Transverse colon (tissue), 4 donors: ENCODE measurements around the gene ARR3. TPM values are rescaled to one million over a fixed set of nuclear protein-coding genes. Genes with fewer than 3 reads are reported as not detected.
"Not testable (repeated sequence)": the region's sequence is repeated elsewhere in the genome, so short reads cannot be mapped to it uniquely, and the experiment has no call there.

ENCODE experiments used
- DNase-seq: peaks from one replicate; pipeline ENCODE4 v3.0.0-alpha.2; 2019
- H3K27ac ChIP-seq, 4 donors: fragments of 200-600 bp; sonication (generic); 2 replicates each; pipeline ENCODE4 v1.5.1; 2016 to 2018; ENCODE audit warnings: inconsistent platforms in 4 of 4
- H3K27me3 ChIP-seq: fragments of 200-600 bp; sonication (generic); 2 replicates; pipeline ENCODE4 v1.5.1; 2017; ENCODE audit warnings: inconsistent platforms
- H3K36me3 ChIP-seq, 4 donors: fragments of 200-600 bp; sonication (generic); 2 replicates each; pipeline ENCODE4 v1.5.1; 2017 to 2019; ENCODE audit warnings: inconsistent platforms in 4 of 4
- H3K4me1 ChIP-seq, 4 donors: fragments of 200-600 bp; sonication (generic); 2 replicates each; pipeline ENCODE4 v1.5.1; 2017 to 2020; ENCODE audit warnings: inconsistent platforms in 4 of 4
- H3K4me3 ChIP-seq, 4 donors: fragments of 200-600 bp; sonication (generic); 1 replicate in 1 of 4; 2 replicates in 3 of 4; pipeline versions ENCODE4 v1.5.1 to v1.6.1; 2017 to 2019; ENCODE audit warnings: inconsistent platforms in 4 of 4
- H3K9me3 ChIP-seq, 2 donors: fragments of 200-600 bp; sonication (generic); 2 replicates each; pipeline ENCODE4 v1.5.1; 2017 to 2019; ENCODE audit warnings: inconsistent platforms in 2 of 2
- CTCF ChIP-seq, 5 experiments: fragments of 200-600 bp in 3 of 5; fragments of 450-650 bp in 2 of 5; sonication (generic) in 3 of 5; IDR thresholded peaks; 1 replicate in 2 of 5; 2 replicates in 3 of 5; pipeline ENCODE4 v1.5.1; 2016 to 2017; ENCODE audit warnings: antibody characterized with exemption in 5 of 5, inconsistent platforms in 3 of 5, mild to moderate bottlenecking in 2 of 5, moderate library complexity in 1 of 5
- EP300 ChIP-seq: sonication (generic); formaldehyde crosslinking; IDR thresholded peaks from one replicate; pipeline ENCODE4 v1.6.1; 2017; ENCODE audit warnings: antibody characterized with exemption, low read depth
- POLR2A ChIP-seq: fragments of 450-650 bp; IDR thresholded peaks from one replicate; pipeline ENCODE4 v1.6.1; 2016; ENCODE audit warnings: antibody characterized with exemption, mild to moderate bottlenecking, moderate library complexity
- POLR2AphosphoS5 ChIP-seq, 3 donors: sonication (generic); formaldehyde crosslinking; IDR thresholded peaks; one replicate each; pipeline ENCODE4 v1.6.1; 2016; ENCODE audit warnings: antibody characterized with exemption in 3 of 3
- WGBS, 2 donors: methylation state at CpG; one replicate each; pipeline ENCODE4 v1.1.5; 2018; ENCODE audit warnings: low coverage in 1 of 2; 5-methylcytosine and 5-hydroxymethylcytosine counted together
- in situ Hi-C, 4 donors: fragments of 200-750 bp; cut with MboI; loops; one replicate each; pipeline versions ENCODE4 v1.15.0 to v1.15.1; 2017; ENCODE audit warnings: low sequenced_read_pairs in 3 of 4, low pct_ligation_motif_present in 1 of 4, low pct_unique_long_range_greater_than_20kb in 1 of 4
- intact Hi-C: fragments of 100-400 bp; cut with DNase I; formaldehyde crosslinking; loops from one replicate; pipeline ENCODE4 v1.15.1; 2023; ENCODE audit warnings: low total_unique reads
- total RNA-seq, 4 donors: library from RNA; depleted of rRNA; stranded (reverse); fragments of >200 nt; gene quantifications; one replicate each; pipeline ENCODE4 v1.1.0, GENCODE V29; 2016

The ARR3 gene
- total RNA-seq, 4 donors from 2014 or later, result 1.5 to 2.9 TPM; not detected in 2

DNA sequence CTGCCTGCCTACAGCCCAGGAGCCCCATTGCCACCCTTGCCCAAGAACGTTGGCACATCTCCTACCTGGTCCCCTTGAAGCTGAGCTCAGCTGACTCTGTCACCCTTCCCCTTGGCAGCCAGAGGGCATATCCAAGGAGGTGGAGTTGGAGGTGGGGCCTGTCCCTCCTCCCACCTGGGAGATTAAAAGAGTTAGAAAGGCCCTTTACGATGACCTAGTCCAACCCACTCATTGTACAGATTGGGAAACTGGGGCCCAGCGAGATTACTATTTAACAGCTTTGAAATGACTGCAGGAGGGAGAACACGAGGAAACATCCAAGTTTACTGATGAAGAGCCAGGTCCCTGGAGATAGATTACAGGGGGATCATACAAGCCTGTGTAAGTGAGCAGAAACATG is 8.0 kb upstream of the ARR3 start, which contains the start of gene P2RY4:
P2RY4 (minus strand) TSS at position 101 of the 400 bp plus-strand sequence. CDS start 580 bp downstream, outside the sequence.
- Histone ChIP-seq H3K27me3 (no peaks in the 10 kb centered on the region), H3K9me3 (no peaks in the 10 kb centered on the region), H3K36me3 (no peaks in the 10 kb centered on the region), H3K4me1 (no peaks in the 10 kb centered on the region), H3K4me3 (no peak within 1 kb of the TSS), H3K27ac (no peak within 1 kb of the TSS)
- TF ChIP-seq CTCF (IDR thresholded peaks at IDR 0.05), result no peak
- no peak for TF ChIP-seq POLR2AphosphoS5 (IDR thresholded peaks at IDR 0.05)
- no peak for TF ChIP-seq EP300
- TF ChIP-seq POLR2A, result no peak
- WGBS, 2 donors, result 64% methylated on average over 4 of the region's 4 CpGs; no CpG with 5 or more reads in 1 of the 2 donors
- in situ Hi-C loops (no loop called here), intact Hi-C loops (no loop called here)
- DNase-seq, result no peak

DNA sequence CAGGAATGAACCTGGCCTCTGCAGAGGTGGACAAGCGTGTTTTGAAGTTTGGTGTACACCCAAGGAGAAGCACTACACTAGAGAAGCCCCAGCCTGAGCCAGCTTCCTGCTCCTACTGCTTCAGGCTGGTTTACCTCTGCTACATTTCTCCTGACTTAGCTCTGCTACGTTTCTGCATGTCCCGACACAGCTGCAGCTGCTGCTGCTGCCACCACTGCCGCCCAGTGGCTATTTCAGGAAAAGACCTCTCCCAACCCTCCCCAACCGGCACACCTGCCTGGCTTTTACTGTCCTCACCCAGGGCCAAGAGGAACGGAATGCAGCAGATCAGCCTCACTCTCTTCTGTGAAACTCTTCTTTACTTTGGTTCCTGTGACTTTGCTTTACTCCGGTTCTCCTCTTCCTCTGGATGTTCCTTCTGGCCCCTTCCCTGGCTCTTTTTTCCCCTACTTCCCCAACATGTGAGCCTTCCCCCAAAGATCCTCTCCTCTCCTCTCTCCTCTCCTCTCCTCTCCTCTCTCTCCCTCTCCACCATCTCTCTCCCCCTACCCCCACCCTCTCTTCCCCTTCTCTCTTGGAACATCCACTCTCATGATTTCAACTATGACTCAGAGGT is 5.1 kb upstream of the ARR3 start:
- H3K36me3 ChIP-seq, result no peaks in the 10 kb centered on the region
- peak; percentile 55 for DNase-seq
- TF ChIP-seq POLR2AphosphoS5 (IDR thresholded peaks at IDR 0.05) (no peak), POLR2A (no peak), CTCF (IDR thresholded peaks at IDR 0.05) (peak; percentile 26 to 52 (median 38)), EP300 (no peak)
- H3K4me3 ChIP-seq, result no peak overlapping the region
- H3K27me3 ChIP-seq, result no peaks in the 10 kb centered on the region
- in situ Hi-C loops, result no loop called here
- no peaks in the 10 kb centered on the region for H3K4me1 ChIP-seq
- intact Hi-C loops, result no loop called here
- WGBS, 2 donors, result 0 to 24% methylated on average over 1 to 7 of the region's 7 CpGs
- no peaks in the 10 kb centered on the region for H3K9me3 ChIP-seq
- no peak overlapping the region for H3K27ac ChIP-seq

- intact Hi-C loops, result no loop called here
- Histone ChIP-seq H3K27ac (no peak overlapping the region), H3K4me1 (no peaks in the 10 kb centered on the region), H3K27me3 (no peaks in the 10 kb centered on the region), H3K36me3 (no peaks in the 10 kb centered on the region), H3K9me3 (no peaks in the 10 kb centered on the region), H3K4me3 (no peak overlapping the region)
- in situ Hi-C loops, result no loop called here
- TF ChIP-seq EP300, result no peak
- TF ChIP-seq POLR2AphosphoS5 (IDR thresholded peaks at IDR 0.05), result no peak
- no peak for TF ChIP-seq POLR2A
- no peak for TF ChIP-seq CTCF (IDR thresholded peaks at IDR 0.05)
- DNase-seq, result no peak
- WGBS, 2 donors, result 57 to 74% methylated on average over 3 of the region's 3 CpGs
These were observed 3.4 kb upstream of the ARR3 start for GRCh38 chrX:70264784-70265183.

GRCh38 chrX:70274029-70274428 is 5.9 kb downstream of the ARR3 start:
- H3K4me3 ChIP-seq, H3K9me3 ChIP-seq, H3K27me3 ChIP-seq, H3K4me1 ChIP-seq, in situ Hi-C loops, intact Hi-C loops, H3K36me3 ChIP-seq, H3K27ac ChIP-seq, DNase-seq: not testable (repeated sequence)
- WGBS, 2 donors, result 81% methylated on average over 7 of the region's 7 CpGs; no CpG with 5 or more reads in 1 of the 2 donors

DNA sequence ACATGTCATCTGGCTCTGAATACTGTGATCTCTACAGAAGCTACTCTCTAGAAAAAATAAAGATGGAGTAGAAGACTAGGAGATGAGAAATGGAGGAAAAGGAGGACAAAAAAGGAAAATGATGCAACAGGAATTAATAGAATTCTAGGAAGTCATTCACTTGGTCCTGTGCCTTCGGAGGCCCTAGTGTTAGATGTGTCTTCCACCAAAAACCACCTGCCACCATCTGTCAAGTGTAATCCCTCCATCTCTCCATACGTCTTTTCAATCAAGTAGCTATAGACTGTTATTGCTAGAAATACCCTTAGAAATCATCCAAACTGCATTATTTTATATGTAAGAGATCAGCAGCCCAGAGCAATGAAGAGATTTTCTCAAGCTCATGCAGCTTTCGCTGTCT is 10.9 kb downstream of the ARR3 start:
- Histone ChIP-seq H3K9me3 (no peaks in the 10 kb centered on the region), H3K27ac (no peak overlapping the region), H3K27me3 (no peaks in the 10 kb centered on the region), H3K4me1 (no peaks in the 10 kb centered on the region), H3K4me3 (no peak overlapping the region), H3K36me3 (no peaks in the 10 kb centered on the region)
- no peak for DNase-seq
- intact Hi-C loops (no loop called here), in situ Hi-C loops (loop anchor here in 1 of 4 donors (25.0 kb wide), 1 partner anchor 92 kb away; the partner anchor contains the start of gene DGAT2L6)
- 87% methylated on average over 3 of the region's 3 CpGs; no CpG with 5 or more reads in 1 of the 2 donors for WGBS, 2 donors
- TF ChIP-seq EP300, result no peak
- TF ChIP-seq CTCF (IDR thresholded peaks at IDR 0.05), result no peak
- TF ChIP-seq POLR2AphosphoS5 (IDR thresholded peaks at IDR 0.05), result no peak
- TF ChIP-seq POLR2A, result no peak
